ENCODE data around the gene DTNB. TPM values are rescaled to one million over a fixed set of nuclear protein-coding genes. Genes with fewer than 3 reads are reported as not detected.

Gene DTNB
- total and polyA plus RNA-seq, 2 donors (not counting 1 experiment from before 2014, with no cell fraction given), result 5.1 to 5.4 TPM

DNA sequence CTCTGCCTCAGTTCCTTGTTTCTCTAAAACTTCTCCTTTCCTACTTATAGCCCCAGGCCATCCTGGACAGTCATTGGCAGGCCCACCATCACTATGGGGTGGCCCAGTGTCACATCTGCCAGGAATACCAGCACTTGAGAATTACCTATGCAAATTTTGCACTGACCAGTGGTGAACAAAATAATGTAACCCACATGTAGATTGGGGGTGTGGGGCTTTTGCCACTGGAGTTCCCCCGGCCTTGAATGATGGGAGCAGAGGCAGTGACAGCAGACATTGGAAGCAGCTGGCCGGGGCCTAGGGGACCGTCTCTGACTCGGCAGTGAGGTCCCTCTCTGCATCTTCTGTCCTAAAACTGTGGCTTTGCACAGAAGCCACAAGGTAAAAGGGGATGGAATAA is 306.7 kb downstream of the DTNB start:
- H3K27me3 ChIP-seq (ENCODE audit: control insufficient read depth, insufficient read depth, low read length), result no peaks in the 10 kb centered on the region
- no peaks in the 10 kb centered on the region for H4K20me1 ChIP-seq (ENCODE audit: control insufficient read depth, extremely low read depth, insufficient read depth, low read length)
- no peak overlapping the region for H3K4me2 ChIP-seq (ENCODE audit: extremely low read depth, insufficient read depth, low read length)
- H3K36me3 ChIP-seq (ENCODE audit: control insufficient read depth, insufficient read depth, low read length), result no peaks in the 10 kb centered on the region
- H2AFZ ChIP-seq (ENCODE audit: low read length), result no peak overlapping the region
- H3K79me2 ChIP-seq (ENCODE audit: control insufficient read depth, insufficient read depth, low read length), result no peaks in the 10 kb centered on the region
- TF ChIP-seq EZH2 (IDR thresholded peaks at IDR 0.05; ENCODE audit: low read length, missing control alignments), result no peak
- TF ChIP-seq CTCF (conservative IDR thresholded peaks at IDR 0.05 in 1 of 2, IDR thresholded peaks at IDR 0.05 in 1 of 2; ENCODE audit: low read depth in 1 of 2, low read length in 2 of 2), result no peak
- no peak overlapping the region for H3K27ac ChIP-seq (ENCODE audit: insufficient read depth, low read length)
- no peaks in the 10 kb centered on the region for H3K9me3 ChIP-seq (ENCODE audit: control insufficient read depth, insufficient read depth, low read depth, low read length)
- no peak for DNase-seq (ENCODE audit: low read depth in 2 of 2)
- no peak overlapping the region for H3K9ac ChIP-seq (ENCODE audit: insufficient read depth, low read length)
- peaks cover 3% of the 10 kb centered on the region for H3K4me1 ChIP-seq (ENCODE audit: control insufficient read depth, extremely low read depth, insufficient read depth, low read length)
- no peak overlapping the region for H3K4me3 ChIP-seq (replicated peaks in 1 of 4; ENCODE audit: control extremely low read depth in 1 of 4, insufficient read depth in 1 of 4, low read depth in 3 of 4, low read length in 4 of 4)

DNA sequence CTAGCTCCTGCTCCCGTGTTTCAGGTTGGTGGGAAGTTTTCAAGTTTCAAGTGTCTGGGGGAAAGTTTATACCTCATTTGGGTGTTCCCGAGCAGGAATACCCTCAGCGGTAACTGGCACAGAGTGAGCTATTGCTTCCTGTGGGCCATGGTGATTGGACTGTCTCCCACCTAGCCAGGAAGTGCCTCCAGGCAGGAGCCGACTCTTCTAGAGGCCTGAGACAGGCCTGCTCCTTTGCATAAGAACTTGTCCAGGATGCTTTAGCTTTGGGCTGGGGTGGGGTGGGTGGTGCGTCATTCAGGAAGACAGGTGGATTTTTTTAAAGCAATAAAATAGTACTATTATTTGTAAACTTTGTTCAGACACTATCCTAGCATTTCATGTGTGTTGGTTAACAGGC is 308.1 kb downstream of the DTNB start:
- Histone ChIP-seq H3K79me2 (ENCODE audit: control insufficient read depth, insufficient read depth, low read length) (no peaks in the 10 kb centered on the region), H3K36me3 (ENCODE audit: control insufficient read depth, insufficient read depth, low read length) (no peaks in the 10 kb centered on the region), H3K4me1 (ENCODE audit: control insufficient read depth, extremely low read depth, insufficient read depth, low read length) (peaks cover 5% of the 10 kb centered on the region), H3K9me3 (ENCODE audit: control insufficient read depth, insufficient read depth, low read depth, low read length) (no peaks in the 10 kb centered on the region), H3K4me3 (replicated peaks in 1 of 4; ENCODE audit: control extremely low read depth in 1 of 4, insufficient read depth in 1 of 4, low read depth in 3 of 4, low read length in 4 of 4) (no peak overlapping the region), H3K4me2 (ENCODE audit: extremely low read depth, insufficient read depth, low read length) (no peak overlapping the region), H3K27me3 (ENCODE audit: control insufficient read depth, insufficient read depth, low read length) (no peaks in the 10 kb centered on the region), H3K9ac (ENCODE audit: insufficient read depth, low read length) (no peak overlapping the region), H2AFZ (ENCODE audit: low read length) (no peak overlapping the region), H3K27ac (ENCODE audit: insufficient read depth, low read length) (no peak overlapping the region), H4K20me1 (ENCODE audit: control insufficient read depth, extremely low read depth, insufficient read depth, low read length) (no peaks in the 10 kb centered on the region)
- no peak for TF ChIP-seq EZH2 (IDR thresholded peaks at IDR 0.05; ENCODE audit: low read length, missing control alignments)
- TF ChIP-seq CTCF (conservative IDR thresholded peaks at IDR 0.05 in 1 of 2, IDR thresholded peaks at IDR 0.05 in 1 of 2; ENCODE audit: low read depth in 1 of 2, low read length in 2 of 2), result no peak
- DNase-seq (ENCODE audit: low read depth in 2 of 2), result no peak

GRCh38 chr2:25363733-25364132 is 309.6 kb downstream of the DTNB start:
- Histone ChIP-seq H3K79me2 (ENCODE audit: control insufficient read depth, insufficient read depth, low read length) (no peaks in the 10 kb centered on the region), H3K27me3 (ENCODE audit: control insufficient read depth, insufficient read depth, low read length) (no peaks in the 10 kb centered on the region), H3K9me3 (ENCODE audit: control insufficient read depth, insufficient read depth, low read depth, low read length) (no peaks in the 10 kb centered on the region), H3K4me1 (ENCODE audit: control insufficient read depth, extremely low read depth, insufficient read depth, low read length) (peaks cover 5% of the 10 kb centered on the region), H3K27ac (ENCODE audit: insufficient read depth, low read length) (no peak overlapping the region), H3K36me3 (ENCODE audit: control insufficient read depth, insufficient read depth, low read length) (no peaks in the 10 kb centered on the region), H2AFZ (ENCODE audit: low read length) (no peak overlapping the region), H3K4me2 (ENCODE audit: extremely low read depth, insufficient read depth, low read length) (no peak overlapping the region), H3K9ac (ENCODE audit: insufficient read depth, low read length) (no peak overlapping the region), H3K4me3 (replicated peaks in 1 of 4; ENCODE audit: control extremely low read depth in 1 of 4, insufficient read depth in 1 of 4, low read depth in 3 of 4, low read length in 4 of 4) (no peak overlapping the region), H4K20me1 (ENCODE audit: control insufficient read depth, extremely low read depth, insufficient read depth, low read length) (no peaks in the 10 kb centered on the region)
- TF ChIP-seq EZH2 (IDR thresholded peaks at IDR 0.05; ENCODE audit: low read length, missing control alignments), result no peak
- TF ChIP-seq CTCF (conservative IDR thresholded peaks at IDR 0.05 in 1 of 2, IDR thresholded peaks at IDR 0.05 in 1 of 2; ENCODE audit: low read depth in 1 of 2, low read length in 2 of 2), result no peak
- no peak for DNase-seq (ENCODE audit: low read depth in 2 of 2)

All from fibroblast of lung (primary cell).